GM21526 (cell line): Measurements from ENCODE around the gene GNB1.

Experiments used
- ATAC-seq: cut with Tn5 transposase; IDR thresholded peaks from one replicate; pipeline ENCODE4 v1.9.1; 2021; ENCODE audit warnings: moderate library complexity; ENCODE audit not compliant: unreplicated experiment, low FRiP score

The GNB1 gene

GRCh38 chr1:1786836-1787605 lies 103.9 kb downstream of the GNB1 start:
- no peak for ATAC-seq

GRCh38 chr1:1785666-1786065 lies 105.2 kb downstream of the GNB1 start:
- ATAC-seq, result no peak

- ATAC-seq, result no peak
Observed at GRCh38 chr1:1784933-1785332, 106.0 kb downstream of the GNB1 start.

- no peak for ATAC-seq
Observed at GRCh38 chr1:1783320-1783719, 107.6 kb downstream of the GNB1 start.

GRCh38 chr1:1782399-1783221 lies 108.3 kb downstream of the GNB1 start:
- ATAC-seq, result no peak

GRCh38 chr1:1781526-1781903 lies 109.4 kb downstream of the GNB1 start:
- ATAC-seq, result no peak

GRCh38 chr1:1780598-1781525 lies 110.0 kb downstream of the GNB1 start:
- no peak for ATAC-seq

GRCh38 chr1:1779691-1780597 lies 110.9 kb downstream of the GNB1 start:
- ATAC-seq, result no peak

GRCh38 chr1:1779320-1779675 lies 111.6 kb downstream of the GNB1 start:
- no peak for ATAC-seq

- ATAC-seq, result peak; percentile 62
Observed at GRCh38 chr1:1778663-1779319, 112.1 kb downstream of the GNB1 start.

GRCh38 chr1:1777950-1778662 lies 112.8 kb downstream of the GNB1 start, which contains the start of gene NADK:
NADK (minus strand) TSS chr1:1778470; CDS start chr1:1765406, 13,064 bp downstream.
- ATAC-seq, result peak; percentile 34

GRCh38 chr1:1777583-1777899 lies 113.3 kb downstream of the GNB1 start:
- ATAC-seq, result no peak

- ATAC-seq, result no peak
Observed at GRCh38 chr1:1776672-1777582, 114.0 kb downstream of the GNB1 start.

- ATAC-seq, result no peak
Observed at GRCh38 chr1:1775327-1776226, 115.3 kb downstream of the GNB1 start.

GRCh38 chr1:1773874-1774273 lies 117.0 kb downstream of the GNB1 start:
- no peak for ATAC-seq

GRCh38 chr1:1771096-1771495 lies 119.8 kb downstream of the GNB1 start:
- ATAC-seq, result no peak

- no peak for ATAC-seq
Observed at GRCh38 chr1:1770102-1770501, 120.8 kb downstream of the GNB1 start.
